DOHH2 (cell line): ENCODE results near the gene HOXB13.

Experiments used
- H3F3A ChIP-seq: fragments of 200-600 bp; sonication (generic), shearing (Covaris generic); 2 replicates; pipeline ENCODE4 v1.6.0; 2016; ENCODE audit warnings: antibody characterized with exemption, mild to moderate bottlenecking; ENCODE audit not compliant: control insufficient read depth, insufficient read depth
- H3K27ac ChIP-seq: fragments of 200-600 bp; sonication (generic); 2 replicates; pipeline ENCODE4 v1.5.1; 2014; ENCODE audit warnings: low read depth, mild to moderate bottlenecking, low read length, moderate library complexity
- H3K27me3 ChIP-seq: fragments of 200-600 bp; sonication (generic); 2 replicates; pipeline ENCODE4 v1.6.1; 2014; ENCODE audit warnings: mild to moderate bottlenecking, low read length, mixed read lengths; ENCODE audit not compliant: control insufficient read depth
- H3K36me3 ChIP-seq: fragments of 200-600 bp; sonication (generic); 2 replicates; pipeline ENCODE4 v1.6.1; 2014; ENCODE audit warnings: mild to moderate bottlenecking, low read length, moderate library complexity, mixed read lengths; ENCODE audit not compliant: control insufficient read depth
- H3K4me1 ChIP-seq: fragments of 200-600 bp; sonication (generic); 2 replicates; pipeline ENCODE4 v1.6.1; 2014; ENCODE audit warnings: mild to moderate bottlenecking, low read length, mixed read lengths; ENCODE audit not compliant: control insufficient read depth
- H3K4me2 ChIP-seq: fragments of 200-600 bp; sonication (generic); 2 replicates; pipeline ENCODE4 v1.6.0; 2014; ENCODE audit warnings: mild to moderate bottlenecking, low read length, moderate library complexity
- H3K4me3 ChIP-seq: fragments of 200-600 bp; sonication (generic); 2 replicates; pipeline ENCODE4 v1.5.1; 2014; ENCODE audit warnings: mild to moderate bottlenecking, low read length, mixed read lengths
- H3K79me2 ChIP-seq: fragments of 200-600 bp; sonication (generic); 2 replicates; pipeline ENCODE4 v1.6.1; 2014; ENCODE audit warnings: mild to moderate bottlenecking, low read length, mixed read lengths; ENCODE audit not compliant: control insufficient read depth
- H3K9me2 ChIP-seq: fragments of 200-600 bp; sonication (generic); replicated peaks from 2 replicates; pipeline ENCODE4 v1.6.1; 2014; ENCODE audit warnings: mild to moderate bottlenecking, low read length, mixed read lengths; ENCODE audit not compliant: control insufficient read depth
- H3K9me3 ChIP-seq: fragments of 200-600 bp; sonication (generic); 2 replicates; pipeline ENCODE4 v1.6.1; 2014; ENCODE audit warnings: antibody characterized with exemption, low read length, mixed read lengths; ENCODE audit not compliant: control insufficient read depth, insufficient read depth
- H4K20me1 ChIP-seq: fragments of 200-600 bp; sonication (generic); 2 replicates; pipeline ENCODE4 v1.6.0; 2014; ENCODE audit warnings: low read depth, mild to moderate bottlenecking, antibody characterized with exemption, low read length, moderate library complexity; ENCODE audit not compliant: control insufficient read depth, insufficient read depth
- CTCF ChIP-seq: fragments of 200-600 bp; sonication (generic); IDR thresholded peaks from one replicate; pipeline ENCODE4 v1.5.1; 2014; ENCODE audit warnings: antibody characterized with exemption, mild to moderate bottlenecking, low read depth, low read length; ENCODE audit not compliant: poor library complexity, severe bottlenecking
- EZH2phosphoT487 ChIP-seq: fragments of 200-600 bp; sonication (generic); IDR thresholded peaks from 2 replicates; pipeline ENCODE4 v1.6.1; 2017; ENCODE audit warnings: borderline replicate concordance, mild to moderate bottlenecking, antibody characterized with exemption, low read length, moderate library complexity, mixed read lengths

The HOXB13 gene

DNA sequence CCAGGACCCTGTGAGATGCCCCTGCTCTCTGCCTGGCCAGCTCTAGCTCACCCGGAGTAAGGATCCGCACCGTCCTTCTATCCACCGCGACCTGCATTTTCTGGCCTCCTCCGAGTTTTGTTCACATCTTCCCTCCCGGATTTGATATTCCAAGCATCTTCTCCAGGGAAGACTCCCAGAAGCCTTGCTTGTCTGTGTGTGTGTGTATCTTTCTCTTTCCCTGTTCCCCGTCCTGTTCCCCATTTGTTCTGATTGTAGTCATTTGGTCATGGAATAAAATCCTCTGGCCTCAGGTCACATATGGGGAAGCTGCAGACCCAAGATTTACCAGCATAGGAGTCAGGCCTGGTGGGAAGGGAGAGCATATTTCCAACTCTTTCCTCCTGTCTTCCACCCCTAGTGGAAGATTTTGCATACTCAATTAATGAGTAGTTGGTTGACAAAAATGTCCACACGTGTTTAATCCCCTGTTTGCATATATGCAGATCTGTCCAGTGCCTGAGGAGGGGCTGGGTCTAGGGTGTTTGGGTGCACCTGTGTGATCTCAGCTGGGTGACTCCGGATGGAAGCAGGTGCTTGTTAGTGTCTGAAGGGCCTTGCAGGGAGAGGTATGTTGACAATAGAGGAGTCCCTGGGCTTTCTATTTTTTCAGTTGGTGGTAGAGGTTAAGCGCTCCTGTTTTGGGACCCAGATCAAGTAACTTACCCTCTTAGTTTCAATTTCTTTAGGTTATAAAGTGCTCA is 8.1 kb downstream of the HOXB13 start:
- no peaks in the 10 kb centered on the region for H3K36me3 ChIP-seq
- H3K9me2 ChIP-seq = no peaks in the 10 kb centered on the region
- H4K20me1 ChIP-seq = no peaks in the 10 kb centered on the region
- TF ChIP-seq EZH2phosphoT487 (no peak), CTCF (no peak)
- no peak overlapping the region for H3K27ac ChIP-seq
- no peaks in the 10 kb centered on the region for H3K79me2 ChIP-seq
- H3K4me3 ChIP-seq = no peak overlapping the region
- H3K4me1 ChIP-seq = peaks cover 17% of the 10 kb centered on the region
- no peaks in the 10 kb centered on the region for H3F3A ChIP-seq
- H3K9me3 ChIP-seq = no peaks in the 10 kb centered on the region
- H3K4me2 ChIP-seq = no peak overlapping the region
- peaks cover 35% of the 10 kb centered on the region for H3K27me3 ChIP-seq

DNA sequence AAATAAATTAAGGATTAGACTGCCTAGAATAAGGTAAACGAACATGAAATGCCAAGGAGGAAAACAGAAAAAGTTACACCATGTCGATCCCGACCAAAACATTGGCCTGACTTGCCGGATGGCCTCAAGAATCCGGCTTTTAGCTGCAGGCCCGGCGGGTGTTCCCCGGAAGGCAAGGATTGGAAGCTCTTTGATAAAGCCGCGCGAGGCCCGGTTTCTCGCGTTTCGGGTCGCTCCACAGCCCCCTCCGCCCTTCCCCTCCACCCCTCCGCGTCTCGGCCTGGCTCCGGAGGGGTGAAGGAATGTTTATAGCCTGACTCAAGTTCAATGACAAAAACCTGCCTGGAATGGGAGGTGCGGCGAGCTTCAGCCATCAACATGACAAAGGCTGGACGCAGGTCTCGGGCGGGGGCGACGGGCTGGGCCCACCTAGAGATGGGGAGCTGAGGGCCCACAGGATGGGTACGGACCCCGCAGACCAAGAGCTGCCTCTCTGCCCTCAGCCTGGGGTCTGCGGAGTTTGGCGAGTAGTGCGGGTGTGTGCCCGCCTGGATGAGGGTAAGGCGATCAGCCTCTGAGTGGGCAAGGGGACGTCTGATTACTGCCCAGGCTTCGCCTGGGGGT is 8.8 kb downstream of the HOXB13 start:
- Histone ChIP-seq H3K36me3 (no peaks in the 10 kb centered on the region), H3F3A (no peaks in the 10 kb centered on the region), H3K4me1 (peaks cover 17% of the 10 kb centered on the region), H3K27ac (no peak overlapping the region), H3K4me2 (no peak overlapping the region), H3K79me2 (no peaks in the 10 kb centered on the region), H3K9me3 (no peaks in the 10 kb centered on the region), H3K4me3 (no peak overlapping the region), H3K27me3 (peaks cover 29% of the 10 kb centered on the region), H4K20me1 (no peaks in the 10 kb centered on the region), H3K9me2 (no peaks in the 10 kb centered on the region)
- TF ChIP-seq EZH2phosphoT487 (no peak), CTCF (no peak)

GRCh38 chr17:48718761-48719641 is 9.5 kb downstream of the HOXB13 start:
- Histone ChIP-seq H3K36me3 (no peaks in the 10 kb centered on the region), H3K79me2 (no peaks in the 10 kb centered on the region), H3F3A (no peaks in the 10 kb centered on the region), H3K4me3 (no peak overlapping the region), H3K27ac (no peak overlapping the region), H3K4me1 (peaks cover 14% of the 10 kb centered on the region), H3K9me2 (no peaks in the 10 kb centered on the region), H3K4me2 (no peak overlapping the region), H3K9me3 (no peaks in the 10 kb centered on the region), H4K20me1 (no peaks in the 10 kb centered on the region), H3K27me3 (peaks cover 21% of the 10 kb centered on the region)
- no peak for TF ChIP-seq CTCF
- TF ChIP-seq EZH2phosphoT487 = no peak
